T-helper 2 cell (primary cell): ENCODE measurements around the gene HSCB.
"Not testable (repeated sequence)": the region's sequence is repeated elsewhere in the genome, so short reads cannot be mapped to it uniquely, and the experiment has no call there.

Experiments
- DNase-seq, 5 experiments: peaks; one replicate each; pipeline versions ENCODE4 v3.0.0 to v3.0.0-alpha.2; 2012 to 2022

The HSCB gene

GRCh38 chr22:28741200-28741784 lies 547 bp upstream of the HSCB start:
- no peak for DNase-seq

- DNase-seq: no peak
These were observed 723 bp downstream of the HSCB start for GRCh38 chr22:28742562-28742962.

- no peak for DNase-seq
These were observed 2.0 kb downstream of the HSCB start for GRCh38 chr22:28743852-28744251.

GRCh38 chr22:28750471-28750881 lies 8.6 kb downstream of the HSCB start:
- no peak for DNase-seq

GRCh38 chr22:28754512-28754911 lies 12.7 kb downstream of the HSCB start:
- DNase-seq: not testable (repeated sequence)

GRCh38 chr22:28759861-28760560 lies 18.2 kb downstream of the HSCB start:
- DNase-seq: no peak

GRCh38 chr22:28761449-28761755 lies 19.6 kb downstream of the HSCB start:
- no peak for DNase-seq

GRCh38 chr22:28762000-28762399 lies 20.2 kb downstream of the HSCB start:
- not testable (repeated sequence) for DNase-seq

- no peak for DNase-seq
These were observed 24.8 kb downstream of the HSCB start for GRCh38 chr22:28766628-28767027.

GRCh38 chr22:28768701-28769393 lies 27.0 kb downstream of the HSCB start:
- no peak for DNase-seq

GRCh38 chr22:28769394-28770085 lies 27.7 kb downstream of the HSCB start:
- DNase-seq: no peak

- DNase-seq: no peak
These were observed 29.5 kb downstream of the HSCB start for GRCh38 chr22:28771195-28771791.

GRCh38 chr22:28772633-28773460 lies 31.0 kb downstream of the HSCB start, which contains the start of gene CCDC117:
Gene CCDC117 (plus strand): TSS chr22:28772695. CDS start chr22:28772850, 155 bp downstream.
- peak; percentile 84 to 97 (median 87) for DNase-seq

GRCh38 chr22:28773461-28773867 lies 31.6 kb downstream of the HSCB start:
- DNase-seq: peak in 1 of 5 experiments; percentile 73

GRCh38 chr22:28774378-28774777 lies 32.5 kb downstream of the HSCB start:
- no peak for DNase-seq

- DNase-seq: no peak
These were observed 38.0 kb downstream of the HSCB start for GRCh38 chr22:28779833-28780232.

- DNase-seq: no peak
These were observed 38.5 kb downstream of the HSCB start for GRCh38 chr22:28780296-28780695.

GRCh38 chr22:28783786-28784671 lies 42.2 kb downstream of the HSCB start:
- DNase-seq: no peak

GRCh38 chr22:28788601-28789000 lies 46.8 kb downstream of the HSCB start:
- no peak for DNase-seq

- no peak for DNase-seq
These were observed 49.3 kb downstream of the HSCB start for GRCh38 chr22:28791124-28791523.
